ENCODE measurements around the gene TEX50.
"Not testable (repeated sequence)": the region's sequence is repeated elsewhere in the genome, so short reads cannot be mapped to it uniquely, and the experiment has no call there.

The TEX50 gene

DNA sequence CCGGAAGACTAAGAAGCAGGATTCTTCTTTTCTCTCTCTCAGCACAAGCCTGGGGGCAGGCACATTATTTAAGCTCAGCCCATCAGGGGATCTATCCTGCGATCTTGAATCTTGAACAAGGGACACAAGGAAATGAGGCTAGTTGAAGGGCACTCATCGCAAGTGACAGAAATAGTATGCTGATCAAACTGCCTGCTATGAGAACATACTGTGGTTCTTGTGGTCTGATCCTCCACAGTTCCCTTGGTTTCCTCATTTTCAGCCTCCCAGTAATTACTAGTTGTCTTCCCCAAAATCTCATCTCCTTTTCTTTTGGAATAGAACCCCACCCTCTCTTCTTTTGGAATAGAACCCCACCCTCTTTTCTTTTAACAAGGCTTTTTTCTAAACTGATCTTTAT lies 28.0 kb downstream of the TEX50 start:
- DNase-seq, result no peak

DNA sequence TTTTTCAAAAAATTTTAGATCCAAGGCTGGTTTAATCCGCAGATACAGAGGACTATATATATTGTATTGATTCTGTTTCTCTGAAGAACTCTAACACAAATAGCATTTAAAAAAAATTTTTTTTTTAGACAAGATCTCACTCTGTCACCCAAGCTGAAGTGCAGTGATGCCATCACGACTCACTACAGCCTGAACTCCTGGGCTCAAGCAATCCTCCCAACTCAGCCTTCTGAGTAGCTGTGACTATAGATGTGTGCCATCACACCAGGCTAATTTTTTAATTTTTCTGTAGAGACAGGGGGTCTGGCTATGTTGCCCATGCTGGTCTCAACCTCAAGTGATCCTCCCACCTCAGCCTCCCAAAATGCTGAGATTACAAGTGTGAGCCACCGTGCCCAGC lies 31.5 kb downstream of the TEX50 start:
- no peak for DNase-seq

DNA sequence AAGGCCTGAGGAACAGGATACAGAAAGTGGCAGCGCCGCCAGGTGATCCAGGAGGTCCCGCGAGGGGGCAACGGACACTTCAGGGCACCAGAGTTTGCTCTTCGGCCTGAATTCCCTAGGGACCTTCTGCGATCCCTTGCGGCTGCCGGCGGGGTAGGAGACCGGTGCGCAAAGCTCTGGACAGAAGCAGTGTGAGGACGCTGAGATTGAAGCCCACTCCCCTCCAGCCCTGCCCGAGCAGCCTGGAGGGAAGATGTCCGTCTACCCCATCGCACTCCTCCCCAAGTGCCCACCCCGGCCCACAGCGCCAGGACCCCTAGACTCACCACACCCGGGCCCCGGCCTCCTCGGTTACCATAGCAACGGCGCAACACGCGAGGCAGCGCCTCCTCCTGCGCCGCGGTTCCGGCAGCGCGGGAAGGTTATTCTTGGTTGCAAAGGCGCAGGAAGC lies 34.4 kb downstream of the TEX50 start, which contains the start of gene ANKRD45:
ANKRD45 (minus strand) TSS at position 361 of the 451 bp plus-strand sequence. CDS start 10,433 bp downstream, outside the sequence.
- peak; percentile 36 for DNase-seq

DNA sequence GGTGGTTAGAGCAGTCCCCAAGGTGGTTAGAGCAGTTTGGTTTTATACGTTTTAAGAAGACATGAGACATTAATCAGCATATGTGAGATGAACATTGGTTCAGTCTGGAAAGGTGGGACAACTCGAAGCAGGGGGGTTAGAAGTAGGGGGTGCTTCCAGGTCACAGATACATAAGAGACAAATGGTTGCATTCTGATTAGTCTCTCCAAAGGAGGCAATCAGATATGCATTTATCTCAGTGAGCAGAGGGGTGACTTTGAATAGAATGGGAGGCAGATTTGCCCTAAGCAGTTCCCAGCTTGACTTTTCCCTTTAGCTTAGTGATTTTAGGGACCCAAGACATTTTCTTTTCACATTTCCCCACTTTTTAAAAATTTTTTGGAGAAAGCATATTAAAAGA lies 39.4 kb downstream of the TEX50 start:
- not testable (repeated sequence) for DNase-seq

DNA sequence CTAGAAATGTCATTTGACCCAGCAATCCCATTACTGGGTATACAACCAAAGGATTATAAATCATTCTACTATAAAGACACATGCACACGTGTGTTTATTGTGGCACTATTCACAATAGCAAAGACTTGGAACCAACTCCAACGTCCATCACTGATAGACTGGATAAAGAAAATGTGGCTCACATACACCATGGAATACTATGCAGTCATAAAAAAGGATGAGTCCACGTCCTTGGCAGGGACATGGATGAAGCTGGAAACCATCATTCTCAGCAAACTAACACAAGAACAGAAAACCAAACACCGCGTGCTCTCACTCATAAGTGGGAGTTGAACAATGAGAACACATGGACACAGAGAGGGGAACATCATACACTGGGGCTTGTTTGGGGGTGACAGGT lies 45.0 kb downstream of the TEX50 start:
- DNase-seq, result not testable (repeated sequence)

DNA sequence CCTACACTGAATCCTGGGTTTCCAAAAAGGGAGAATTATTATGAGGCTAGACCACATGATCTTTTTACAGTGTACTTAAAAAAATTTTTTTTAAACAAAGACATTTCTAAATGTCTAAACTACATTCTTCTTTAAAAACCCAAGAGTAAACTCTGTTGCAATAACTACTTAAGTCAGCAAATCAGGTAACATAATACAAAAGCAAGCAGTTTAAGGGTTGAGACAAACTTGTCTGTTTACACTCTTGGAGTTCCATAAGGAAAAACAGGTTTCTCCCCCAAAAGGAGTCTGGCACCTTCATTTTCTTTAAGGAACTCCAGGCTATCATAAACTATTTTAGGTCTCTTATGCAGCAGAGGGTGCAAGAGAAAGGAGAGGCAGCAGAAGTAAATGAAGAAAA lies 47.0 kb downstream of the TEX50 start:
- no peak for DNase-seq

DNA sequence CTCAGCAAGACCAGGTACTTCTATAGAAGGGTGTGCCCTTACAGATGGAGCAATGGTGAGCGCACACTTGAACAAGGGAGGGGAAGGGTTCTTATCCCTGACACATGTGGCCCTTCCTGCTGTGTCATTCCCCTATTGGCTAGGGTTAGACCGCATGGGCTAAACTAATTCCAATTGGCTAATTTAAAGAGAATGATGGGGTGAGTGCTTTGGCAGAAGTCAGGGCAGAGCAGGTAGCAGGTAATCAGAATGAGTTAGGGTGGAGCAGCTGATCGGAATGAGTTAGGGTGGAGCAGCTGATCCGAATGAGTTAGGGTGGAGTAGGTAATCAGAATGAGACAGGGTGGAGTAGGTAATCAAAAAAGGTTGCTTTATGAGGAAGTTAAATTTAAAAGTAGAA lies 48.7 kb downstream of the TEX50 start:
- DNase-seq, result not testable (repeated sequence)

DNA sequence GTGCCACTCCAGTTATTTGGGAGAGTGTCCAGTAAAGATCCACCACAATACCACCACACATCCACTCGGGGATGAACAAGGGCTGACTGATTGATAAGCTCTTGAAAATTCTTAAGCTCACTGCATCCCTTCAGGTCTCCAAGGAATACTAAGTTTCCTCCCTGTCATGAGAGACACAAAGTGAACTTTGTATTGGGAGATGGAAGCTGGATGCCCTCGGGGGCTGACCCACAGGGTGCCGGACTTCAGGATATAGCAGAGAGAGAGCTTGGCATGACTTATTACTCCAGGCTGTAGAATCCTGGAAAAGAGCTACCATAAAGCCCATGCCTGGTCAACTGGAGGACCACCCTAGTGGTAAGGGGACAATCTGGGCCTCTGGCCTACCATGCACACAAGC lies 50.0 kb downstream of the TEX50 start:
- not testable (repeated sequence) for DNase-seq

Measured in stimulated activated CD8-positive, alpha-beta memory T cell treated with anti-CD3 and anti-CD28 coated beads, Interleukin-4, amount 100 ng/mL, for 48 hours (primary cell).